LNCaP clone FGC (cell line): ENCODE measurements around the gene GP1BA.
A peak's percentile ranks its signal among the peaks of the same experiment; 100 is the strongest.
"Not testable (repeated sequence)": the region's sequence is repeated elsewhere in the genome, so short reads cannot be mapped to it uniquely, and the experiment has no call there.

ENCODE experiments used
- DNase-seq: peaks from one replicate; pipeline ENCODE4 v3.0.0-alpha.2; 2011; ENCODE audit warnings: low read depth
- H3K4me3 ChIP-seq: 2 replicates; pipeline ENCODE4 v1.5.1; 2011; ENCODE audit warnings: mild to moderate bottlenecking, low read depth, low read length, control low read depth
- TF ChIP-seq, protein P1 (sequence below): IDR thresholded peaks from 2 replicates; pipeline ENCODE4 v1.5.1; 2012; ENCODE audit warnings: mild to moderate bottlenecking; ENCODE audit not compliant: control insufficient read depth, insufficient read depth; ENCODE audit errors: extremely low read depth

GP1BA gene

DNA sequence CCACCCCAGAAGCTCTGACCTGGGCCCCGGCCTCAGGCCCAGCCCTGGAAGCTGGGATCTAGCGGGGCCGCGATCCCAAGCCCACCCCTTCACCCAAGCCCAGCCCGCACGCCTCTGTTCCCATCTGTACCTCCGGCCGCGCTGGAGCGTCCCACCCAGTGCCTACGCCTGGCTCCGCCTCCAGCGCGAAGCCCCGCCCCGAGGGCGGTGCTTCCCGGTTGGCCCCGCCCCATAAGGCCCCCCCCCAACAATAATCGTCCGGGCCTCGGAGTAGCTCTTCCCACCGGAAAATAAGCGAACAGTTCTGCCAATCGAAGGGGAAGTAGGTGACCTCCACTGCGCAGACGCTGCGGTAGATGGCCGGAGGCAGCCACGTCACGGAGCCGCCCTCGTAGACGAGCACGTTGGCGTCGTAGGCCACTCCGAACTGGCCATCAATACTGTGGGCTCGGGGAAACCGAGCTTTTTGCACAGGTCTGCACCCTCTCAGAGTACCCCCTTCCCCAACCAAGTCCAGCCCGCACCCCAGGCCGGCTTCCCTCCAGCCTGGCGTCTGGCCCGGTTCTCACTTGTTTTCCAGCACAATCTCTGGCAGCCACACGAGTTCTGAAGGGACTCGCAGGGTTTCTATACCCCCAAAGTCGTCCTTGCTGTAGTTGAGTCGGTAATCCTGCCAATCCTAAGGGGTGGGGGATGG is 30.3 kb upstream of the GP1BA start:
- TF ChIP-seq, protein P1, sequence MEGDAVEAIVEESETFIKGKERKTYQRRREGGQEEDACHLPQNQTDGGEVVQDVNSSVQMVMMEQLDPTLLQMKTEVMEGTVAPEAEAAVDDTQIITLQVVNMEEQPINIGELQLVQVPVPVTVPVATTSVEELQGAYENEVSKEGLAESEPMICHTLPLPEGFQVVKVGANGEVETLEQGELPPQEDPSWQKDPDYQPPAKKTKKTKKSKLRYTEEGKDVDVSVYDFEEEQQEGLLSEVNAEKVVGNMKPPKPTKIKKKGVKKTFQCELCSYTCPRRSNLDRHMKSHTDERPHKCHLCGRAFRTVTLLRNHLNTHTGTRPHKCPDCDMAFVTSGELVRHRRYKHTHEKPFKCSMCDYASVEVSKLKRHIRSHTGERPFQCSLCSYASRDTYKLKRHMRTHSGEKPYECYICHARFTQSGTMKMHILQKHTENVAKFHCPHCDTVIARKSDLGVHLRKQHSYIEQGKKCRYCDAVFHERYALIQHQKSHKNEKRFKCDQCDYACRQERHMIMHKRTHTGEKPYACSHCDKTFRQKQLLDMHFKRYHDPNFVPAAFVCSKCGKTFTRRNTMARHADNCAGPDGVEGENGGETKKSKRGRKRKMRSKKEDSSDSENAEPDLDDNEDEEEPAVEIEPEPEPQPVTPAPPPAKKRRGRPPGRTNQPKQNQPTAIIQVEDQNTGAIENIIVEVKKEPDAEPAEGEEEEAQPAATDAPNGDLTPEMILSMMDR: no peak
- no peak for DNase-seq
- H3K4me3 ChIP-seq: no peak overlapping the region

DNA sequence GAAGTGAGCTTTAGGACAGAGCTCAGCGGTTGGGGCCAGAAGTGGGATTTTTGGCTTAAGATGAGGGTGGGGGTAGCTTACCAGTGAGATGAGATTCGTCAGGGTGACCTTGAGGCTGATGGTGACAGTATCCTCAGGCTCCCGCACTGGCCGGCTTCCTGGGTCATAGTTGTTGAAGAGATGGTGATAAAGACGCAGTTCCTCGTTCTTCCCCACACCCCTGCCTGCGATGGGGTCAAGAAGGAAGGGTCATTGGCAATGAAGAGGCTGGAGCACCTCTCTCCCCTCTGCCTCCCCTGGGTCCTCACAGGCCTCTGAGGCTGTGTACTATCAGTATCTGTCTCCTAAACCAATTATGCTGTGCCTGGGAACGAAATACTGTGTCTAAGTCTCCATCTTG is 29.5 kb upstream of the GP1BA start:
- no peak overlapping the region for H3K4me3 ChIP-seq
- DNase-seq: no peak
- TF ChIP-seq, protein P1: no peak

DNA sequence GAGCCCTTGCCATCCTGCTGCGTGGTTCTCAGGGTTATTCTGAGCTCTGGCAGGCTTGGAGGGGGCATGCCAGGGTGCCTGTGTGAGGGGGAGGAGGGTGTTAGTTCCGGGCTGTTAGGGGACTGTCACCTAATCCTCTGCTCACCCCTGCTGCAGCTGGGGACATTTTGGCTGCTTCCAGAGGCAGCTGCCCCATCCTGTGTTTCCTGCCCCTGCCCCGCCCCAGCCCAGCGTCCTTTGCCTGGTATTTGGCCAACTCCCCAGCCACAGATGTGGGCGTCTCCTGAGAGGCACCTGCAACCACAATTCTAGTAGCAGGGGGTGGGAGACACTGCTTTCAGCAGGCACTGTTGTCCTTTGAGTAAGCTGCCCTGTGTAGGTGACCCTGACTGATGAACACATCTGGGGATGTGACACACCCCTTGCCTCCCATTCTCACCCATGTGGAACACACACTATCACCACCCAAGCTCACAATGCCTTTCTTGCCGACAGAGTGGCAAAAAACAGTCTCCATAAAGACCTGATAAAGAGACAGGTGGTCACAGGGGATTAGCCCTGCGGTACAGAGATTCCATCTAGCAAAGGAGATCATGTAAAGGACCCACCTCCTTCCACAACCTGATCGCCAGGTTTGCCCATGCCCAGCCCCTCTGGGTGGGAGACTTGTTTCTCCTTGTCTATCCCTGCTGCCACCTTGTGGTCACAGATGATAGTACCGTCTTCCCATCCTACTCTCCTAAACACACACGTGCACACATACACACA is 28.8 kb upstream of the GP1BA start, which contains the start of gene CHRNE:
CHRNE (minus strand) TSS at position 48 of the 768 bp plus-strand sequence; CDS start at position 13, 35 bp downstream.
- DNase-seq: peak; percentile 80
- TF ChIP-seq, protein P1: peak; percentile 89

DNA sequence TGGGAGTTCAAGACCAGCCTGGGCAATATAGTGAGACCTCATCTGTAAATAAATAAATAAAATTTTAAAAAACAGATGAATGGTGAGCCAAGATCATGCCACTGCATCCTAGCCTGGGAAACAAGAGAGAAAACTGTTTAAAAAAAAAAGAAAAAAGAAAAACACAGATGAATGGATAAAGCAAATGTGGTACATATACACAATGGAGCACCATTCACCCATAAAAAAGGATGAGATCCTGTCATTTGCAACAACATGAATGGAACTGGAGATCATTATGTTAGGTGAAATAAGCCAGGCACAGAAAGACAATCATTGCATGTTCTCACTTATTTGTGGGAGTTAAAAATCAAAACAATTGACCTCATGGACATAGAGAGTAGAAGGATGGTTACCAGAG is 25.4 kb upstream of the GP1BA start:
- DNase-seq, H3K4me3 ChIP-seq: not testable (repeated sequence)

More for the DNA sequence above, 28.8 kb upstream of the GP1BA start, which contains the start of gene CHRNE:
- H3K4me3 ChIP-seq: no peak within 1 kb of the TSS

DNA sequence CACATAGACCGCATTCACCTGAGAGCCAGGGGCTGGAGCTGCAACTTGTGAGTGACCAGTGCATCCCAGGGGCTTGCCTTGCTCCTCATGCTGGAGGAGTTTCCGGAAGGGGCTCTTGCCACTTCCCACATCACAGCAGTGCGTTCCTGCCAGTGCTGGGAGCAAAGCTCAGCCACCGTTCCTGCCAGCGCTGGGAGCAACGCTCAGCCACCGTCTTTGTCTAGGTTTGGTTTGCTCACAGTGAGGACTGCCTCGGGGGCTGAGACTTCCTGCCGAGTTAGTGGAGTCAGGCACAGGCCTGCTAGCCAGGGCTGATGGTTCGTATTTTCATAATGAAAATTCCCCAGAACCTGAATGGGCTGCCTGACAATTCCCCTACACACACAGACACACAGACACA is 23.8 kb upstream of the GP1BA start:
- H3K4me3 ChIP-seq: no peak overlapping the region
- TF ChIP-seq, protein P1: no peak
- no peak for DNase-seq

DNA sequence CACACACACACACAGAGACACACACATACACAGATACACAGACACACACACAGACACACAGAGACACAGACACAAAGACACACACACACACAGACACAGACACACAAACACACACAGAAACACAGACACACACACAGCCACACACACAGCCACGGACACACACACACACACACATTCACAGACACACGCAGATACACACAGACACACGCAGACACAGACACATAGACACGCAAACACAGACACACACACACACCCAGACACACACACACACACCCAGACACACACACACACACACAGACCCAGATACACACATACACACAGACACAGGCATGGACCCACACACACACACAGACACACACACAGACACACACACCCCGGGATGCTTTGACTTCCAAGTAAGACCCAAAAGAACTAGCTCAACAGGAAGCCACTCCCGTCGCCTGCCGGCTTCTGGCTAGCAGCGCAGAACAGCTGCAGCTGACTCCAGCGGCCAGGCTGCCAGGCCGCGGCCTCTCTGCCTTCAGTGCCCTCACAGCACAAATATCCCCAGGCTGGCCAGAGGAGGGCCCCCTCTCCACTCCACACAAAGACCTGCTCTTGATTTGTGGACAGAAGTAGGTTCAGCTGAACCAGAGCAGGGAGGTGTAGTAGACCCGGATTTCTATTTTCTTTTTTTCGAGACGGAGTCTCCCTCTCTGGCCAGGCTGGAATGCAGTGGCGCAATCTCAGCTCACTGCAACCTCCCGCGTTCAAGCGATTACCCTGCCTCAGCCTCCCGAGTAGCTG is 23.2 kb upstream of the GP1BA start:
- DNase-seq: peak; percentile 74
- no peak overlapping the region for H3K4me3 ChIP-seq
- TF ChIP-seq, protein P1: peak; percentile 78

DNA sequence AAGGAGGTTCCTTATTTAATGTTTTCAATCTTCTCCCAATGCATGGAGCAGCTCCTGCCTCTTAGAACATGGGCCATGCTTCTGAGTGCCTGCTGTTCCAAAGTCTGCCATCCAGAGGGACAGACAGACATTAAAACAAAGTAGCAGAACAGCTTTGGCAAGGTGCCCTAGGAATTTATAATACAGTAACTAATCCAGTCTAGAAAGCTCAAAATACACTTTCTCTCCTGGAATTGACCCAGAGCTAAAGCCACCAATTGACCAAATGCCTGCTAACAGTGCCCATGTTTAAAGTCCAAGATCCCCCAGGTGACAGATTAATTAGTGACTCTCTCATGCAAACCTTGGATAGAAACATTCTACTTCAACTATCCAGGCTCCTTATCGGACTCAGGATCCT is 18.1 kb upstream of the GP1BA start:
- TF ChIP-seq, protein P1: no peak
- H3K4me3 ChIP-seq: no peak overlapping the region
- DNase-seq: no peak

DNA sequence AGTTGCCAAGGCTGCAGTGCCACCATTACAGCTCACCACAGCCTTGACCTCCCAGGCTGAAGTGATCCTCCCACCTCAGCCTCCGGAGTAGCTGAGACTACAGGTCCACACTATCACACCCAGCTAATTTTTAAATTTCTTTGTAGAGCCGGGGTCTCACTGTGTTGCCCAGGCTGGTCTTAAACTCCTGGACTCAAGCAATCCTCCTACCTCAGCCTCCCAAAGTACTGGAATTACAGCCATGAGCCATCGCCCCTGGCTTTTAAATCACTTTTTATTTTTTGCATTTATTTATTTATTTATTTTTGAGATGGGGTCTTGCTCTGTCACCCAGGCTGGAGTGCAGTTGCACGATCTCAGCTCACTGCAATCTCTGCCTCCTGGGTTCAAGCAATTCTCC is 17.5 kb upstream of the GP1BA start:
- DNase-seq: not testable (repeated sequence)

More for the DNA sequence above, 17.5 kb upstream of the GP1BA start:
- H3K4me3 ChIP-seq: not testable (repeated sequence)
